H1 (cell line): ENCODE results near the gene PRKN. TPM values are rescaled to one million over a fixed set of nuclear protein-coding genes. Genes with fewer than 3 reads are reported as not detected.

ENCODE experiments used
- CTCF ChIA-PET: fragments of 300-600 bp; sonication (Branson Sonifier 250); formaldehyde crosslinking; loops from one replicate; lab custom pipeline; 2021; ENCODE audit not compliant: partially characterized antibody; lab: Charles Lee
- POLR2A ChIA-PET: fragments of 300-600 bp; sonication (Branson Sonifier 250); formaldehyde crosslinking; loops from one replicate; lab custom pipeline; 2021; ENCODE audit warnings: inconsistent platforms; ENCODE audit not compliant: partially characterized antibody; lab: Charles Lee
- DNase-seq, 2 experiments: peaks; one replicate each; pipeline versions ENCODE4 v3.0.0 to v3.0.0-alpha.2; 2010 to 2022; ENCODE audit warnings: low spot score in 2 of 2, low read depth in 1 of 2, mixed read lengths in 1 of 2
- FAIRE-seq: peaks from 2 replicates; lab custom pipeline; 2011; peaks lifted over from hg19 to GRCh38; lab: Jason Lieb, UNC
- H2AFZ ChIP-seq: 2 replicates; pipeline ENCODE4 v1.8.1; 2012; ENCODE audit warnings: low read length, inconsistent platforms
- H2AK5ac ChIP-seq: 2 replicates; pipeline ENCODE4 v1.6.1; 2013; ENCODE audit warnings: low read depth, low read length
- H2BK120ac ChIP-seq: replicated peaks from 2 replicates; pipeline ENCODE3; 2013; ENCODE audit warnings: low read depth, low read length, inconsistent platforms
- H2BK12ac ChIP-seq: 2 replicates; pipeline ENCODE4 v1.6.1; 2013; ENCODE audit warnings: low read depth, low read length
- H2BK15ac ChIP-seq: 2 replicates; pipeline ENCODE4 v1.6.1; 2013; ENCODE audit warnings: low read length
- H2BK20ac ChIP-seq: 2 replicates; pipeline ENCODE4 v1.6.1; 2013; ENCODE audit warnings: low read length
- H2BK5ac ChIP-seq: 2 replicates; pipeline ENCODE4 v1.6.1; 2013; ENCODE audit warnings: low read depth, low read length
- H3K14ac ChIP-seq: 2 replicates; pipeline ENCODE4 v1.6.1; 2013; ENCODE audit warnings: inconsistent platforms; ENCODE audit not compliant: insufficient read length
- H3K18ac ChIP-seq: 2 replicates; pipeline ENCODE4 v1.6.1; 2013; ENCODE audit warnings: low read length; ENCODE audit errors: extremely low read depth
- H3K23ac ChIP-seq: 2 replicates; pipeline ENCODE4 v1.6.1; 2013; ENCODE audit warnings: inconsistent platforms; ENCODE audit not compliant: insufficient read length
- H3K23me2 ChIP-seq: 2 replicates; pipeline ENCODE4 v1.6.1; 2013; ENCODE audit warnings: low read depth, low read length
- H3K27ac ChIP-seq: 2 replicates; pipeline ENCODE4 v1.6.1; 2011; ENCODE audit warnings: low read depth, low read length, inconsistent platforms
- H3K27me3 ChIP-seq, 4 experiments: replicated peaks in 1 of 4; 1 replicate in 1 of 4; 2 replicates in 3 of 4; pipeline versions ENCODE4 v1.6.1 to v1.8.1; 2011 to 2013; ENCODE audit warnings: low read length in 3 of 4, mild to moderate bottlenecking in 3 of 4, inconsistent platforms in 2 of 4, mixed read lengths in 2 of 4, moderate library complexity in 1 of 4; ENCODE audit not compliant: control insufficient read depth in 3 of 4, insufficient read depth in 3 of 4; ENCODE audit errors: extremely low read depth in 1 of 4
- H3K36me3 ChIP-seq, 4 experiments: 2 replicates each; pipeline versions ENCODE4 v1.6.1 to v1.8.1; 2011 to 2013; ENCODE audit warnings: mild to moderate bottlenecking in 4 of 4, low read length in 3 of 4, moderate library complexity in 2 of 4, control low read depth in 1 of 4, inconsistent platforms in 1 of 4; ENCODE audit not compliant: insufficient read depth in 4 of 4, control insufficient read depth in 2 of 4
- H3K4ac ChIP-seq: replicated peaks from 2 replicates; pipeline ENCODE3; 2013; ENCODE audit warnings: low read length, low read depth, mixed read lengths, inconsistent platforms; ENCODE audit not compliant: insufficient read length
- H3K4me1 ChIP-seq, 4 experiments: replicated peaks in 1 of 4; 1 replicate in 1 of 4; 2 replicates in 3 of 4; pipeline versions ENCODE4 v1.6.1 to v1.8.1; 2011 to 2013; ENCODE audit warnings: low read length in 3 of 4, inconsistent platforms in 2 of 4, mixed read lengths in 1 of 4; ENCODE audit not compliant: insufficient read depth in 4 of 4, control insufficient read depth in 3 of 4
- H3K4me2 ChIP-seq, 2 experiments: 2 replicates each; pipeline versions ENCODE4 v1.6.1 to v1.8.1; 2011 to 2013; ENCODE audit warnings: low read depth in 2 of 2, low read length in 2 of 2, control low read depth in 1 of 2, inconsistent platforms in 1 of 2, mild to moderate bottlenecking in 1 of 2; ENCODE audit not compliant: insufficient read depth in 1 of 2
- H3K4me3 ChIP-seq, 4 experiments: fragments of 200-600, 300-600 bp in 1 of 4; sonication (generic), shearing (Covaris generic), sonication (Bioruptor Twin) in 1 of 4; 2 replicates each; pipeline versions ENCODE4 v1.5.1 to v1.8.1; 2011 to 2016; ENCODE audit warnings: low read length in 4 of 4, low read depth in 3 of 4, control low read depth in 2 of 4, inconsistent platforms in 2 of 4, mild to moderate bottlenecking in 2 of 4, mixed read lengths in 1 of 4, moderate library complexity in 1 of 4; ENCODE audit not compliant: insufficient read depth in 2 of 4; ENCODE audit errors: extremely low read depth in 1 of 4
- H3K56ac ChIP-seq: replicated peaks from 2 replicates; pipeline ENCODE3; 2013; ENCODE audit warnings: low read depth, mild to moderate bottlenecking, mixed read lengths, low read length, inconsistent platforms; ENCODE audit not compliant: insufficient read length
- H3K79me1 ChIP-seq: 2 replicates; pipeline ENCODE4 v1.6.1; 2013; ENCODE audit warnings: low read depth, low read length, control low read depth
- H3K79me2 ChIP-seq, 2 experiments: 2 replicates each; pipeline versions ENCODE4 v1.6.1 to v1.8.1; 2012 to 2013; ENCODE audit warnings: low read length in 2 of 2, mild to moderate bottlenecking in 2 of 2, inconsistent platforms in 1 of 2; ENCODE audit not compliant: insufficient read depth in 2 of 2, control insufficient read depth in 1 of 2
- H3K9ac ChIP-seq, 4 experiments: replicated peaks in 1 of 4; 1 replicate in 1 of 4; 2 replicates in 3 of 4; pipeline versions ENCODE4 v1.6.1 to v1.8.1; 2011 to 2013; ENCODE audit warnings: low read depth in 3 of 4, low read length in 3 of 4, control low read depth in 2 of 4, mild to moderate bottlenecking in 2 of 4, moderate library complexity in 2 of 4, inconsistent platforms in 1 of 4; ENCODE audit errors: extremely low read depth in 1 of 4
- H3K9me3 ChIP-seq, 2 experiments: 2 replicates each; pipeline versions ENCODE4 v1.6.1 to v1.8.1; 2012 to 2013; ENCODE audit warnings: mild to moderate bottlenecking in 2 of 2, moderate library complexity in 2 of 2, control low read depth in 1 of 2, inconsistent platforms in 1 of 2, low read depth in 1 of 2, low read length in 1 of 2, mixed read lengths in 1 of 2; ENCODE audit not compliant: insufficient read depth in 2 of 2
- H4K20me1 ChIP-seq, 2 experiments: replicated peaks in 1 of 2; 2 replicates each; pipeline versions ENCODE3 to v1.8.1; 2011 to 2013; ENCODE audit warnings: inconsistent platforms in 2 of 2, low read length in 2 of 2, mild to moderate bottlenecking in 1 of 2; ENCODE audit not compliant: insufficient read depth in 2 of 2, control insufficient read depth in 1 of 2
- H4K5ac ChIP-seq: 2 replicates; pipeline ENCODE4 v1.6.1; 2013; ENCODE audit warnings: low read length, low read depth, mixed read lengths, inconsistent platforms; ENCODE audit not compliant: insufficient read length
- H4K8ac ChIP-seq: 2 replicates; pipeline ENCODE4 v1.8.0; 2013; ENCODE audit warnings: mild to moderate bottlenecking, moderate library complexity, low read length, inconsistent platforms; ENCODE audit not compliant: insufficient read depth; ENCODE audit errors: extremely low read depth
- H4K91ac ChIP-seq: replicated peaks from 2 replicates; pipeline ENCODE3; 2013; ENCODE audit warnings: low read length, mixed read lengths, inconsistent platforms; ENCODE audit not compliant: insufficient read length
- BRCA1 ChIP-seq: IDR thresholded peaks from 2 replicates; pipeline ENCODE4 v1.6.1; 2012; ENCODE audit warnings: low read depth, low read length, improper control_type of control experiment
- CBX8 ChIP-seq: fragments of 300-800, 300-1000 bp; sonication (generic); IDR thresholded peaks from 2 replicates; pipeline ENCODE4 v1.7.1; 2016; ENCODE audit warnings: low read depth, low read length, borderline replicate concordance
- CEBPB ChIP-seq: IDR thresholded peaks from 2 replicates; pipeline ENCODE4 v1.6.1; 2012; ENCODE audit warnings: low read depth, low read length
- CHD1 ChIP-seq: IDR thresholded peaks from 2 replicates; pipeline ENCODE4 v1.6.1; 2012; ENCODE audit warnings: low read depth, low read length, improper control_type of control experiment
- CTBP2 ChIP-seq: IDR thresholded peaks from 2 replicates; pipeline ENCODE4 v1.7.0; 2011; ENCODE audit warnings: borderline replicate concordance, mild to moderate bottlenecking, moderate library complexity, mixed read lengths, low read length; ENCODE audit not compliant: insufficient read depth, insufficient read length
- JUN ChIP-seq: IDR thresholded peaks from 2 replicates; pipeline ENCODE4 v1.6.1; 2011; ENCODE audit warnings: low read depth, mild to moderate bottlenecking, improper control_type of control experiment, low read length
- KDM5A ChIP-seq: fragments of 200-600 bp; IDR thresholded peaks from 2 replicates; pipeline ENCODE4 v1.7.1; 2012; ENCODE audit warnings: mild to moderate bottlenecking, low read length, inconsistent platforms, mixed read lengths
- PHF8 ChIP-seq: fragments of 200-600 bp; sonication (generic); conservative IDR thresholded peaks from 2 replicates; pipeline ENCODE4 v1.7.1; 2012; ENCODE audit warnings: low read depth, mild to moderate bottlenecking, inconsistent platforms, low read length, moderate library complexity
- RBBP5 ChIP-seq: IDR thresholded peaks from 2 replicates; pipeline ENCODE4 v1.7.1; 2012; ENCODE audit warnings: low read depth, mild to moderate bottlenecking, inconsistent platforms, low read length, moderate library complexity, borderline replicate concordance
- RXRA ChIP-seq: IDR thresholded peaks from 2 replicates; pipeline ENCODE4 v1.6.1; 2011; ENCODE audit warnings: low read depth, mild to moderate bottlenecking, low read length, moderate library complexity; ENCODE audit not compliant: insufficient read depth
- SIRT6 ChIP-seq: IDR thresholded peaks from one replicate; pipeline ENCODE4 v1.7.1; 2012; ENCODE audit warnings: low read length, inconsistent platforms
- TEAD4 ChIP-seq: IDR thresholded peaks from 2 replicates; pipeline ENCODE4 v1.6.1; 2012; ENCODE audit warnings: low read depth, low read length, inconsistent platforms, mixed read lengths
- WGBS, 2 experiments: shearing (Covaris generic) in 1 of 2; methylation state at CpG; one replicate each; pipeline versions ENCODE4 v1.1.6 to v1.1.7; 2013 to 2015; ENCODE audit warnings: low lambda C conversion rate in 2 of 2, mixed read lengths in 2 of 2, inconsistent platforms in 1 of 2, low coverage in 1 of 2, missing lambda C conversion rate in 1 of 2; ENCODE audit not compliant: insufficient replicate concordance in 2 of 2, insufficient coverage in 1 of 2, insufficient read length in 1 of 2; ENCODE audit errors: extremely low coverage in 1 of 2, missing lambda C conversion rate in 1 of 2; 5-methylcytosine and 5-hydroxymethylcytosine counted together
- polyA plus RNA-seq, 7 experiments: library from polyadenylated mRNA; depleted of rRNA in 3 of 7; stranded (reverse) in 5 of 7; unstranded in 2 of 7; fragments of >200 nt in 5 of 7; fragments of 200-250 nt in 2 of 7; gene quantifications; 1 replicate in 5 of 7; 2 replicates in 1 of 7; 4 replicates in 1 of 7; pipeline versions ENCODE4 v1.2.1 to v1.2.3, GENCODE V29; 2011 to 2013; ENCODE audit warnings: missing spikeins in 2 of 7, mixed read lengths in 2 of 7
- total RNA-seq: library from RNA; stranded (reverse); fragmentation: NEBNext Ultra II Directional; extraction: Animal tissue kit (Norgen Biotek cat#: 25700); gene quantifications from 2 replicates; pipeline ENCODE4 v1.2.1, GENCODE V29; 2021
- TF ChIP-seq, protein P1 (sequence below): IDR thresholded peaks from 2 replicates; pipeline ENCODE4 v1.6.1; 2012; ENCODE audit warnings: inconsistent platforms

The PRKN gene
- total and polyA plus RNA-seq, 2 of the 8 experiments (the other 6 are each of a cell fraction or from before 2014, with no cell fraction given) = 0.13 to 0.29 TPM

GRCh38 chr6:161438430-161439030, 1289.0 kb downstream of the PRKN start:
- peaks cover 0 to 4% (median 1%) of the 10 kb centered on the region in 4 experiments; a peak in 3 of 7 replicates for H3K4me1 ChIP-seq
- H2BK5ac ChIP-seq = no peak overlapping the region
- no peak overlapping the region for H3K14ac ChIP-seq
- no peak overlapping the region for H3K4ac ChIP-seq
- H2BK20ac ChIP-seq = no peak overlapping the region
- 90 to 100% methylated on average over 3 to 12 of the region's 12 CpGs for WGBS, 2 experiments
- H3K56ac ChIP-seq = no peak overlapping the region
- no peak overlapping the region for H2BK120ac ChIP-seq
- no peaks in the 10 kb centered on the region for H3K79me2 ChIP-seq
- H4K8ac ChIP-seq = no peak overlapping the region
- H2BK12ac ChIP-seq = no peak overlapping the region
- H3K27ac ChIP-seq = no peak overlapping the region
- H4K91ac ChIP-seq = no peak overlapping the region
- POLR2A ChIA-PET = no interaction called here
- H2AK5ac ChIP-seq = no peak overlapping the region
- no peaks in the 10 kb centered on the region for H3K36me3 ChIP-seq
- no peak overlapping the region for H3K4me3 ChIP-seq
- no peak overlapping the region for H4K5ac ChIP-seq
- FAIRE-seq (no peak), DNase-seq (no peak)
- H3K9me3 ChIP-seq = no peaks in the 10 kb centered on the region
- H2BK15ac ChIP-seq = no peak overlapping the region
- H3K27me3 ChIP-seq = peaks cover 0 to 4% (median 0%) of the 10 kb centered on the region in 4 experiments; a peak in 1 of 7 replicates
- no peak overlapping the region for H3K9ac ChIP-seq
- CTCF ChIA-PET = interaction anchor here (1.7 to 3.7 kb wide), 3 partner anchors 20 to 59 kb away, joined by 6 to 28 read pairs (median 6); no protein-coding TSS in a partner anchor
- no peaks in the 10 kb centered on the region for H4K20me1 ChIP-seq
- no peak overlapping the region for H3K4me2 ChIP-seq
- no peaks in the 10 kb centered on the region for H3K79me1 ChIP-seq
- no peak overlapping the region for H3K23ac ChIP-seq
- no peak overlapping the region for H2AFZ ChIP-seq
- H3K23me2 ChIP-seq = no peaks in the 10 kb centered on the region
- no peak overlapping the region for H3K18ac ChIP-seq
- TF ChIP-seq RXRA (no peak), CHD1 (no peak), KDM5A (no peak), TEAD4 (no peak), JUN (no peak), SIRT6 (no peak), BRCA1 (no peak), PHF8 (no peak), CBX8 (no peak), RBBP5 (no peak), CTBP2 (no peak), CEBPB (no peak)
- TF ChIP-seq, protein P1, sequence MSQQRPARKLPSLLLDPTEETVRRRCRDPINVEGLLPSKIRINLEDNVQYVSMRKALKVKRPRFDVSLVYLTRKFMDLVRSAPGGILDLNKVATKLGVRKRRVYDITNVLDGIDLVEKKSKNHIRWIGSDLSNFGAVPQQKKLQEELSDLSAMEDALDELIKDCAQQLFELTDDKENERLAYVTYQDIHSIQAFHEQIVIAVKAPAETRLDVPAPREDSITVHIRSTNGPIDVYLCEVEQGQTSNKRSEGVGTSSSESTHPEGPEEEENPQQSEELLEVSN = no peak
